ENCODE measurements around the gene CBLC.
A peak's percentile ranks its signal among the peaks of the same experiment; 100 is the strongest.
"Not testable (repeated sequence)": the region's sequence is repeated elsewhere in the genome, so short reads cannot be mapped to it uniquely, and the experiment has no call there.

CBLC gene

GRCh38 chr19:44822177-44822576, 44.5 kb downstream of the CBLC start:
- no peak for DNase-seq

DNA sequence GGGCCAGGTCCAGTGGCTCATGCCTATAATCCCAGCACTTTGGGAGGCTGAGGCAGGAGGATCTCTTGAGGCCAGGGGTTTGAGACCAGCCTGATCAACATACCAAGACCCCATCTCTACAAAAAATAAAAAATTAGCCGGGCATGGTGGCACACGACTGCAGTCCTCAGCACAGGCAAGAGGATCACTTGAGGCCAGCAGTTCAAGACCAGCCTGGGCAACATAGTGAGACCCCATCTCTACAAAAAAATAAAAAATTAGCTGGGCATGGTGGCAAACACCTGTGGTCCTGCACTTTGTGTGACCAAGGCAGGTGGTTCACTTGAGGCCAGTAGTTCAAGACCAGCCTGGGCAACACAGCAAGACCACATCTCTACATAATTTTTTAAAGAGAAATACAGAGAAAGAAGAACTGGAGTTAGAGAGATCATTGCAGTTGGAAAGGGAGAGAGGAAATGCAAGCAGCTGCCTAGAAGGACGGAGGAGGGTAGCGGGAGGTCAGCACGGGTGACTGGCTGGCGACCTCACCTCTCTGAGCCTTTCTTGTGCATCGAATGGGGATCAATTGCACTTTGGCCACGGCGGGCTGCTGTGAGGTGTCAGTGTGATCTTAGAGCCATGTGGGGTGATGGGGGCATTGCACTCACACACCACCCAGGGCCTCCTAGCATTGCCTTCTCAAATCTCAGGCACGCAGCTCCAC, 45.1 kb downstream of the CBLC start:
- DNase-seq = no peak

DNA sequence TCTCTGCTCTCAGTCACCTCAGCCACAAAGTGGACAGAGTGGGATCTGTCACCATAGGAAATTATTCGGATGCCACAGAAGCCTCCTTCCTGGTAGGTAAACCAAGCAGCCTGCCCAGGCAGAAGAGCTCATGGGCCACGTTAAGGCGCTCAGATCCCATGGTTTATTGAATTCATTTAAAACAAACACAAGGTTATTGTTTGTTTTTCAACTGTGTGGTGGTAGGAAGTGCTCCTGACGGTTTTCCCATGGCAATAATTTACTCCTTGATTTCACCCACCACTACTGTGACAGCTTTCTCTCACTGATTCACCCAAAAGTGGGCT, 45.6 kb downstream of the CBLC start:
- no peak for DNase-seq

GRCh38 chr19:44824761-44825160, 47.1 kb downstream of the CBLC start:
- no peak for DNase-seq

GRCh38 chr19:44832875-44833274, 55.2 kb downstream of the CBLC start:
- not testable (repeated sequence) for DNase-seq

- not testable (repeated sequence) for DNase-seq
Measured at GRCh38 chr19:44834399-44834798, 56.7 kb downstream of the CBLC start.

GRCh38 chr19:44839276-44839675, 61.6 kb downstream of the CBLC start:
- no peak for DNase-seq

- DNase-seq = no peak
Measured at GRCh38 chr19:44840811-44841210, 63.1 kb downstream of the CBLC start.

DNA sequence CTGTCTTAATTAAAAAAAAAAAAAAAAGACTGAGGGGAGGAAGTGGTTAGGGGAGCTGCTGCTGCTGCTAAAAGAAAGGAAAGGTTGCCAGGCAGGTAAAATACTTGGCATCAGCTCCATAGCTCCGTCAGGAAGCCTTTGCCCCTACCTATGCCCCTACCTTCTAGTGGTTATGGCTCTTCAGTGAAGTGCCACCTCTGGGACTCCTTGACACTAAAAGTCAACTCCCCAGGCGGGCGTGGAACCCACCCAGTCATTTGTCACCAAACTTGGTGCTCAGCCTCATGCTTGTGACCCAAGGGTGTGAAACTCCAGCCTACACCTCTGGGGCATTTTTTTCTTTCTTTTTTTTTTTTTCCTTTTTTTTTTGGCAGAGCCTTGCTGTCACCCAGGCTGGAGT, 63.5 kb downstream of the CBLC start:
- no peak for DNase-seq

DNA sequence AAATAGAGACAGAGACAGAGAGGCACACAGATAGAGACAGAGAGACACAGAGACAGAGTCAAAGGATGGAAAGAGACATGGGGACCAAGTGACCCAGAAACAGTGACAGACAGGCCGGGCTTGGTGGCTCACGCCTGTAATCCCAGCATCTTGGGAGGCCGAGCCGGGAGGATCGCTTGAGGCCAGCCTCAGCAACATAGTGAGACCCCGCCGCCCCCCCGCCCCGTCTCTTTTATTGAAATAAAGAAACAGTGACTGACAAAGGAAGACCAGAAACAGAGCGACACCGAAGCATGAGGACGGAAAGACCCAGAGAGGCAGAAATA, 67.6 kb downstream of the CBLC start:
- DNase-seq = no peak

- DNase-seq = peak; percentile 42
Measured at GRCh38 chr19:44845612-44846454, 68.1 kb downstream of the CBLC start, which contains the start of gene NECTIN2. Gene NECTIN2, plus strand, starts transcription at chr19:44846297. Its CDS starts 229 bp downstream, at chr19:44846526.

DNA sequence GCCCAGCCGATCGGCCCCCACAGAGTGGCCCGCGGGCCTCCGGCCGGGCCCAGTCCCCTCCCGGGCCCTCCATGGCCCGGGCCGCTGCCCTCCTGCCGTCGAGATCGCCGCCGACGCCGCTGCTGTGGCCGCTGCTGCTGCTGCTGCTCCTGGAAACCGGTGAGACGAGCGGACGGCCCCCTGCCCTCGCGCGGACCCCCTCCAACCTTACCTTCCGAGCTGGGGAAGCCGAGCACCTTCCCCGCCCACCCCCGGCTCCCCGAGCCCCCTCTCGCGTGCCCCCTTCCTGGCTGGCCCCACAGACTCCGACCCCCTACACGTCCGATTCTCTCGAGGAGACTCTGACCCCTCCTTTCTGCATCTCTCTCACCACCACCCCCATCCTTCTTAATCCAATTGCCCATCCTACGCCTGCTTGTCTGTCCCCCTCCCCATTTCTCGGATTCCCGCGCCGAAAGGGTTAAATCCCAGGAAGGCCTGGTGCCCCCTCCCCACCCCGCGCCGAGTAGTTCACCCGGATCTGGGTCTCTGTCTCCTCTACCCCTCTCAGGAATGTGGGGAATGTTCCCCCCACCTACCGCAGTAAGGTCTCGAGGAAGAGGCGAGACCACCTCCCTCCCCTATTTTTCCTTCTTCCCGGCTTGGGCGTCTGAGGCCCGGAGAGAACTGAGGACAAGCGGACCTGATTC, 68.9 kb downstream of the CBLC start:
- DNase-seq = no peak

GRCh38 chr19:44847144-44848035, 69.7 kb downstream of the CBLC start:
- no peak for DNase-seq

- no peak for DNase-seq
Measured at GRCh38 chr19:44848036-44848811, 70.5 kb downstream of the CBLC start.

- DNase-seq = no peak
Measured at GRCh38 chr19:44848812-44849447, 71.2 kb downstream of the CBLC start.
